H9 (cell line): ENCODE data around the gene SHH. TPM values are rescaled to one million over a fixed set of nuclear protein-coding genes. Genes with fewer than 3 reads are reported as not detected.

Source experiments
- DNase-seq: peaks from one replicate; pipeline ENCODE4 v3.0.0-alpha.2; 2017
- H2AFZ ChIP-seq: one replicate; pipeline ENCODE4 v1.6.1; 2013; ENCODE audit warnings: mild to moderate bottlenecking, low read length, control low read depth, moderate library complexity
- H2AK5ac ChIP-seq: 2 replicates; pipeline ENCODE4 v1.6.1; 2013; ENCODE audit warnings: low read length, control low read depth, mixed read lengths; ENCODE audit not compliant: insufficient read length
- H2BK120ac ChIP-seq: one replicate; pipeline ENCODE4 v1.6.1; 2013; ENCODE audit warnings: low read depth, mild to moderate bottlenecking, low read length, control low read depth, inconsistent platforms; ENCODE audit not compliant: poor library complexity, severe bottlenecking
- H2BK12ac ChIP-seq: 2 replicates; pipeline ENCODE4 v1.6.1; 2013; ENCODE audit warnings: low read length, control low read depth, mixed read lengths, low read depth; ENCODE audit not compliant: insufficient read length
- H2BK15ac ChIP-seq: 2 replicates; pipeline ENCODE4 v1.6.1; 2013; ENCODE audit warnings: low read depth, low read length, control low read depth
- H2BK20ac ChIP-seq: one replicate; pipeline ENCODE4 v1.6.1; 2013; ENCODE audit warnings: low read depth, mild to moderate bottlenecking, low read length, control low read depth, inconsistent platforms; ENCODE audit not compliant: poor library complexity, severe bottlenecking
- H2BK5ac ChIP-seq: 2 replicates; pipeline ENCODE4 v1.6.1; 2013; ENCODE audit warnings: low read length, control low read depth, mixed read lengths; ENCODE audit not compliant: insufficient read length
- H3K14ac ChIP-seq: 2 replicates; pipeline ENCODE4 v1.6.1; 2013; ENCODE audit warnings: low read length, control low read depth; ENCODE audit not compliant: insufficient read depth
- H3K18ac ChIP-seq: 2 replicates; pipeline ENCODE4 v1.6.1; 2013; ENCODE audit warnings: low read depth, mild to moderate bottlenecking, mixed read lengths, low read length, control low read depth; ENCODE audit not compliant: insufficient read length
- H3K23ac ChIP-seq: 2 replicates; pipeline ENCODE4 v1.6.1; 2013; ENCODE audit warnings: low read length, control low read depth, mixed read lengths, low read depth; ENCODE audit not compliant: insufficient read length
- H3K23me2 ChIP-seq: 2 replicates; pipeline ENCODE4 v1.6.1; 2013; ENCODE audit warnings: low read depth, mild to moderate bottlenecking, mixed read lengths, low read length, control low read depth; ENCODE audit not compliant: insufficient read length, poor library complexity, severe bottlenecking
- H3K27ac ChIP-seq: 2 replicates; pipeline ENCODE4 v1.5.1; 2013; ENCODE audit warnings: low read length, control low read depth, mixed read lengths, low read depth; ENCODE audit not compliant: insufficient read length
- H3K27me3 ChIP-seq: 2 replicates; pipeline ENCODE4 v1.6.1; 2013; ENCODE audit warnings: low read length, control low read depth, inconsistent platforms; ENCODE audit not compliant: insufficient read depth
- H3K4ac ChIP-seq: 2 replicates; pipeline ENCODE4 v1.6.1; 2013; ENCODE audit warnings: low read depth, mild to moderate bottlenecking, control low read depth, inconsistent platforms, low read length, moderate library complexity
- H3K4me1 ChIP-seq: 2 replicates; pipeline ENCODE4 v1.6.1; 2013; ENCODE audit warnings: low read length, control low read depth, inconsistent platforms; ENCODE audit not compliant: insufficient read depth
- H3K4me2 ChIP-seq: 2 replicates; pipeline ENCODE4 v1.6.1; 2013; ENCODE audit warnings: low read length, control low read depth, mixed read lengths; ENCODE audit not compliant: insufficient read length, insufficient read depth
- H3K56ac ChIP-seq: 2 replicates; pipeline ENCODE4 v1.6.1; 2013; ENCODE audit warnings: low read depth, mild to moderate bottlenecking, mixed read lengths, low read length, control low read depth; ENCODE audit not compliant: insufficient read length
- H3K79me1 ChIP-seq: 2 replicates; pipeline ENCODE4 v1.6.1; 2013; ENCODE audit warnings: low read depth, mild to moderate bottlenecking, moderate library complexity, low read length, control low read depth, inconsistent platforms; ENCODE audit not compliant: insufficient read depth, poor library complexity, severe bottlenecking
- H3K79me2 ChIP-seq: 2 replicates; pipeline ENCODE4 v1.6.1; 2013; ENCODE audit warnings: low read length, control low read depth, inconsistent platforms; ENCODE audit not compliant: insufficient read depth
- H3K9ac ChIP-seq: 2 replicates; pipeline ENCODE4 v1.6.1; 2013; ENCODE audit warnings: low read length, control low read depth, mixed read lengths; ENCODE audit not compliant: insufficient read length; ENCODE audit errors: extremely low read depth
- H3K9me3 ChIP-seq: one replicate; pipeline ENCODE4 v1.6.1; 2013; ENCODE audit warnings: low read depth, low read length, inconsistent platforms; ENCODE audit not compliant: control insufficient read depth
- H3T11ph ChIP-seq: one replicate; pipeline ENCODE4 v1.6.1; 2013; ENCODE audit warnings: mild to moderate bottlenecking, low read length, control low read depth, inconsistent platforms
- H4K20me1 ChIP-seq: one replicate; pipeline ENCODE4 v1.6.1; 2013; ENCODE audit not compliant: control insufficient read depth, insufficient read length, insufficient read depth
- H4K5ac ChIP-seq: 2 replicates; pipeline ENCODE4 v1.6.1; 2013; ENCODE audit warnings: low read depth, mild to moderate bottlenecking, mixed read lengths, low read length, control low read depth; ENCODE audit not compliant: insufficient read length
- H4K8ac ChIP-seq: replicated peaks from 2 replicates; pipeline ENCODE4 v1.6.1; 2013; ENCODE audit warnings: low read length, control low read depth, mixed read lengths, low read depth; ENCODE audit not compliant: insufficient read length
- H4K91ac ChIP-seq: 2 replicates; pipeline ENCODE4 v1.6.1; 2013; ENCODE audit warnings: low read depth, mild to moderate bottlenecking, moderate library complexity, mixed read lengths, low read length, control low read depth; ENCODE audit not compliant: insufficient read length
- H3K27ac Mint-ChIP-seq, 3 experiments: 2 replicates in 2 of 3; 3 replicates in 1 of 3; pipeline ENCODE4 v1.8.0; 2020 to 2021; ENCODE audit warnings: mixed read lengths in 3 of 3, mild to moderate bottlenecking in 1 of 3, moderate library complexity in 1 of 3
- H3K27me3 Mint-ChIP-seq: 2 replicates; pipeline ENCODE4 v1.8.0; 2021; ENCODE audit warnings: low read depth, mild to moderate bottlenecking, moderate library complexity, mixed read lengths
- H3K36me3 Mint-ChIP-seq, 3 experiments: 2 replicates in 2 of 3; 3 replicates in 1 of 3; pipeline ENCODE4 v1.8.0; 2020 to 2021; ENCODE audit warnings: low read depth in 3 of 3, mixed read lengths in 3 of 3; ENCODE audit not compliant: insufficient read depth in 1 of 3
- H3K4me1 Mint-ChIP-seq, 2 experiments: 2 replicates each; pipeline ENCODE4 v1.8.0; 2020; ENCODE audit warnings: mixed read lengths in 2 of 2
- H3K4me3 Mint-ChIP-seq, 2 experiments: 2 replicates in 1 of 2; 3 replicates in 1 of 2; pipeline ENCODE4 v1.8.0; 2020 to 2021; ENCODE audit warnings: mild to moderate bottlenecking in 2 of 2, mixed read lengths in 2 of 2, moderate library complexity in 1 of 2
- H3K9me3 Mint-ChIP-seq, 2 experiments: 2 replicates in 1 of 2; 3 replicates in 1 of 2; pipeline ENCODE4 v1.8.0; 2020; ENCODE audit warnings: mild to moderate bottlenecking in 2 of 2, mixed read lengths in 2 of 2, moderate library complexity in 1 of 2
- WGBS: extraction: QIAGEN DNeasy Blood & Tissue Kit; methylation state at CpG from one replicate; pipeline ENCODE4 v1.1.7; 2013; ENCODE audit warnings: missing lambda C conversion rate, low lambda C conversion rate, mixed read lengths; ENCODE audit not compliant: insufficient read length; ENCODE audit errors: extremely low coverage; 5-methylcytosine and 5-hydroxymethylcytosine counted together
- total RNA-seq: library from RNA; stranded (reverse); gene quantifications from 2 replicates; pipeline ENCODE4 v1.2.1, GENCODE V29; 2021
- TF ChIP-seq, protein P1 (sequence below): fragments of 200-600 bp; sonication (generic); conservative IDR thresholded peaks from 3 replicates; pipeline ENCODE4 v1.8.0; 2021; ENCODE audit warnings: antibody characterized with exemption, mild to moderate bottlenecking

SHH gene
- total RNA-seq, 1 experiment from 2014 or later, result 0.07 TPM

GRCh38 chr7:155800741-155801267 is 11.5 kb downstream of the SHH start:
- Histone ChIP-seq H3K23me2 (peaks cover 8% of the 10 kb centered on the region), H3K79me2 (no peaks in the 10 kb centered on the region), H2AFZ (no peak overlapping the region), H3K4me2 (no peak overlapping the region), H3T11ph (no peak overlapping the region), H2BK15ac (no peak overlapping the region), H4K91ac (no peak overlapping the region), H3K27me3 (peaks cover 40% of the 10 kb centered on the region), H2AK5ac (no peak overlapping the region), H3K56ac (no peak overlapping the region), H4K8ac (no peak overlapping the region), H3K9me3 (no peaks in the 10 kb centered on the region), H2BK120ac (no peak overlapping the region), H4K20me1 (no peaks in the 10 kb centered on the region), H3K4ac (no peak overlapping the region), H4K5ac (no peak overlapping the region), H3K14ac (no peak overlapping the region), H2BK12ac (no peak overlapping the region), H3K9ac (no peak overlapping the region), H3K23ac (no peak overlapping the region), H3K18ac (no peak overlapping the region), H3K79me1 (no peaks in the 10 kb centered on the region), H3K4me1 (no peaks in the 10 kb centered on the region), H2BK5ac (no peak overlapping the region), H3K27ac (no peak overlapping the region), H2BK20ac (no peak overlapping the region)
- H3K9me3 Mint-ChIP-seq, result peaks cover 2 to 8% of the 10 kb centered on the region in 2 experiments; a peak in 2 of 5 replicates
- WGBS, result no CpG with 5 or more reads among the region's 16 CpGs
- DNase-seq, result no peak
- peaks cover 0 to 3% (median 0%) of the 10 kb centered on the region in 3 experiments; a peak in 3 of 7 replicates for H3K36me3 Mint-ChIP-seq
- H3K4me1 Mint-ChIP-seq, result peaks cover 5 to 11% of the 10 kb centered on the region in 2 experiments; a peak in 3 of 4 replicates
- H3K27ac Mint-ChIP-seq, result no peak overlapping the region
- TF ChIP-seq, protein P1, sequence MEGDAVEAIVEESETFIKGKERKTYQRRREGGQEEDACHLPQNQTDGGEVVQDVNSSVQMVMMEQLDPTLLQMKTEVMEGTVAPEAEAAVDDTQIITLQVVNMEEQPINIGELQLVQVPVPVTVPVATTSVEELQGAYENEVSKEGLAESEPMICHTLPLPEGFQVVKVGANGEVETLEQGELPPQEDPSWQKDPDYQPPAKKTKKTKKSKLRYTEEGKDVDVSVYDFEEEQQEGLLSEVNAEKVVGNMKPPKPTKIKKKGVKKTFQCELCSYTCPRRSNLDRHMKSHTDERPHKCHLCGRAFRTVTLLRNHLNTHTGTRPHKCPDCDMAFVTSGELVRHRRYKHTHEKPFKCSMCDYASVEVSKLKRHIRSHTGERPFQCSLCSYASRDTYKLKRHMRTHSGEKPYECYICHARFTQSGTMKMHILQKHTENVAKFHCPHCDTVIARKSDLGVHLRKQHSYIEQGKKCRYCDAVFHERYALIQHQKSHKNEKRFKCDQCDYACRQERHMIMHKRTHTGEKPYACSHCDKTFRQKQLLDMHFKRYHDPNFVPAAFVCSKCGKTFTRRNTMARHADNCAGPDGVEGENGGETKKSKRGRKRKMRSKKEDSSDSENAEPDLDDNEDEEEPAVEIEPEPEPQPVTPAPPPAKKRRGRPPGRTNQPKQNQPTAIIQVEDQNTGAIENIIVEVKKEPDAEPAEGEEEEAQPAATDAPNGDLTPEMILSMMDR, result no peak
- peaks cover 86% of the 10 kb centered on the region for H3K27me3 Mint-ChIP-seq
- H3K4me3 Mint-ChIP-seq, result no peak overlapping the region
